ENCODE results near the gene TESK2.
"Not testable (repeated sequence)": the region's sequence is repeated elsewhere in the genome, so short reads cannot be mapped to it uniquely, and the experiment has no call there.

The TESK2 gene

GRCh38 chr1:45489379-45489778 lies 1.6 kb downstream of the TESK2 start:
- H3K9me3 ChIP-seq (replicated peaks; ENCODE audit: low read length); H3K9ac ChIP-seq (ENCODE audit: low read depth, low read length); H3K36me3 ChIP-seq (ENCODE audit: insufficient read depth, low read length); H3K27me3 ChIP-seq (ENCODE audit: control insufficient read depth, insufficient read depth, low read length); H3K4me2 ChIP-seq (ENCODE audit: low read length); H3K4me1 ChIP-seq (ENCODE audit: control insufficient read depth, insufficient read depth, low read length); H3K4me3 ChIP-seq (ENCODE audit: low read length): not testable (repeated sequence)

GRCh38 chr1:45488666-45489377 lies 2.1 kb downstream of the TESK2 start:
- H3K4me1 ChIP-seq (ENCODE audit: control insufficient read depth, insufficient read depth, low read length), result no peaks in the 10 kb centered on the region
- H3K4me2 ChIP-seq (ENCODE audit: low read length), result no peak overlapping the region
- no peak overlapping the region for H3K9ac ChIP-seq (ENCODE audit: low read depth, low read length)
- H3K4me3 ChIP-seq (ENCODE audit: low read length), result no peak overlapping the region
- H3K9me3 ChIP-seq (replicated peaks; ENCODE audit: low read length), result no peaks in the 10 kb centered on the region
- H3K27me3 ChIP-seq (ENCODE audit: control insufficient read depth, insufficient read depth, low read length), result no peaks in the 10 kb centered on the region
- no peaks in the 10 kb centered on the region for H3K36me3 ChIP-seq (ENCODE audit: insufficient read depth, low read length)

- Histone ChIP-seq H3K4me3 (ENCODE audit: low read length) (no peak overlapping the region), H3K4me1 (ENCODE audit: control insufficient read depth, insufficient read depth, low read length) (no peaks in the 10 kb centered on the region), H3K27me3 (ENCODE audit: control insufficient read depth, insufficient read depth, low read length) (no peaks in the 10 kb centered on the region), H3K36me3 (ENCODE audit: insufficient read depth, low read length) (no peaks in the 10 kb centered on the region), H3K9me3 (replicated peaks; ENCODE audit: low read length) (no peaks in the 10 kb centered on the region), H3K9ac (ENCODE audit: low read depth, low read length) (no peak overlapping the region), H3K4me2 (ENCODE audit: low read length) (no peak overlapping the region)
These were observed 5.0 kb downstream of the TESK2 start for GRCh38 chr1:45485949-45486348.

GRCh38 chr1:45479039-45479748 lies 11.8 kb downstream of the TESK2 start:
- Histone ChIP-seq H3K9me3 (replicated peaks; ENCODE audit: low read length) (no peaks in the 10 kb centered on the region), H3K27me3 (ENCODE audit: control insufficient read depth, insufficient read depth, low read length) (no peaks in the 10 kb centered on the region), H3K36me3 (ENCODE audit: insufficient read depth, low read length) (no peaks in the 10 kb centered on the region), H3K4me3 (ENCODE audit: low read length) (no peak overlapping the region), H3K4me1 (ENCODE audit: control insufficient read depth, insufficient read depth, low read length) (no peaks in the 10 kb centered on the region), H3K9ac (ENCODE audit: low read depth, low read length) (no peak overlapping the region), H3K4me2 (ENCODE audit: low read length) (no peak overlapping the region)

GRCh38 chr1:45478121-45478814 lies 12.7 kb downstream of the TESK2 start:
- Histone ChIP-seq H3K36me3 (ENCODE audit: insufficient read depth, low read length) (no peaks in the 10 kb centered on the region), H3K4me1 (ENCODE audit: control insufficient read depth, insufficient read depth, low read length) (no peaks in the 10 kb centered on the region), H3K9me3 (replicated peaks; ENCODE audit: low read length) (no peaks in the 10 kb centered on the region), H3K9ac (ENCODE audit: low read depth, low read length) (no peak overlapping the region), H3K4me3 (ENCODE audit: low read length) (no peak overlapping the region), H3K4me2 (ENCODE audit: low read length) (no peak overlapping the region), H3K27me3 (ENCODE audit: control insufficient read depth, insufficient read depth, low read length) (no peaks in the 10 kb centered on the region)

- H3K27me3 ChIP-seq (ENCODE audit: control insufficient read depth, insufficient read depth, low read length), result no peaks in the 10 kb centered on the region
- H3K4me3 ChIP-seq (ENCODE audit: low read length), result no peak overlapping the region
- no peaks in the 10 kb centered on the region for H3K36me3 ChIP-seq (ENCODE audit: insufficient read depth, low read length)
- H3K4me2 ChIP-seq (ENCODE audit: low read length), result no peak overlapping the region
- no peak overlapping the region for H3K9ac ChIP-seq (ENCODE audit: low read depth, low read length)
- no peaks in the 10 kb centered on the region for H3K9me3 ChIP-seq (replicated peaks; ENCODE audit: low read length)
- H3K4me1 ChIP-seq (ENCODE audit: control insufficient read depth, insufficient read depth, low read length), result no peaks in the 10 kb centered on the region
These were observed 13.3 kb downstream of the TESK2 start for GRCh38 chr1:45477646-45478045.

- not testable (repeated sequence) for H3K9ac ChIP-seq (ENCODE audit: low read depth, low read length); H3K36me3 ChIP-seq (ENCODE audit: insufficient read depth, low read length); H3K9me3 ChIP-seq (replicated peaks; ENCODE audit: low read length); H3K4me2 ChIP-seq (ENCODE audit: low read length); H3K4me1 ChIP-seq (ENCODE audit: control insufficient read depth, insufficient read depth, low read length); H3K4me3 ChIP-seq (ENCODE audit: low read length); H3K27me3 ChIP-seq (ENCODE audit: control insufficient read depth, insufficient read depth, low read length)
These were observed 16.8 kb downstream of the TESK2 start for GRCh38 chr1:45474194-45474593.

- no peak overlapping the region for H3K9ac ChIP-seq (ENCODE audit: low read depth, low read length)
- H3K36me3 ChIP-seq (ENCODE audit: insufficient read depth, low read length), result no peaks in the 10 kb centered on the region
- H3K4me1 ChIP-seq (ENCODE audit: control insufficient read depth, insufficient read depth, low read length), result no peaks in the 10 kb centered on the region
- no peaks in the 10 kb centered on the region for H3K27me3 ChIP-seq (ENCODE audit: control insufficient read depth, insufficient read depth, low read length)
- H3K4me3 ChIP-seq (ENCODE audit: low read length), result no peak overlapping the region
- no peaks in the 10 kb centered on the region for H3K9me3 ChIP-seq (replicated peaks; ENCODE audit: low read length)
- H3K4me2 ChIP-seq (ENCODE audit: low read length), result no peak overlapping the region
These were observed 17.7 kb downstream of the TESK2 start for GRCh38 chr1:45473302-45473701.

GRCh38 chr1:45470306-45470798 lies 20.6 kb downstream of the TESK2 start:
- no peaks in the 10 kb centered on the region for H3K4me1 ChIP-seq (ENCODE audit: control insufficient read depth, insufficient read depth, low read length)
- no peak overlapping the region for H3K4me3 ChIP-seq (ENCODE audit: low read length)
- no peaks in the 10 kb centered on the region for H3K9me3 ChIP-seq (replicated peaks; ENCODE audit: low read length)
- no peak overlapping the region for H3K4me2 ChIP-seq (ENCODE audit: low read length)
- no peak overlapping the region for H3K9ac ChIP-seq (ENCODE audit: low read depth, low read length)
- no peaks in the 10 kb centered on the region for H3K36me3 ChIP-seq (ENCODE audit: insufficient read depth, low read length)
- H3K27me3 ChIP-seq (ENCODE audit: control insufficient read depth, insufficient read depth, low read length), result no peaks in the 10 kb centered on the region

GRCh38 chr1:45467353-45467752 lies 23.6 kb downstream of the TESK2 start:
- H3K27me3 ChIP-seq (ENCODE audit: control insufficient read depth, insufficient read depth, low read length), result not testable (repeated sequence)

GRCh38 chr1:45465277-45465676 lies 25.7 kb downstream of the TESK2 start:
- Histone ChIP-seq H3K4me3 (ENCODE audit: low read length) (no peak overlapping the region), H3K9me3 (replicated peaks; ENCODE audit: low read length) (no peaks in the 10 kb centered on the region), H3K9ac (ENCODE audit: low read depth, low read length) (no peak overlapping the region), H3K36me3 (ENCODE audit: insufficient read depth, low read length) (no peaks in the 10 kb centered on the region), H3K4me2 (ENCODE audit: low read length) (no peak overlapping the region), H3K4me1 (ENCODE audit: control insufficient read depth, insufficient read depth, low read length) (no peaks in the 10 kb centered on the region), H3K27me3 (ENCODE audit: control insufficient read depth, insufficient read depth, low read length) (no peaks in the 10 kb centered on the region)

More at GRCh38 chr1:45467353-45467752, 23.6 kb downstream of the TESK2 start:
- not testable (repeated sequence) for H3K4me1 ChIP-seq (ENCODE audit: control insufficient read depth, insufficient read depth, low read length); H3K9ac ChIP-seq (ENCODE audit: low read depth, low read length); H3K4me3 ChIP-seq (ENCODE audit: low read length); H3K9me3 ChIP-seq (replicated peaks; ENCODE audit: low read length); H3K4me2 ChIP-seq (ENCODE audit: low read length); H3K36me3 ChIP-seq (ENCODE audit: insufficient read depth, low read length)
